H1 (cell line): ENCODE measurements around the gene GRID2. TPM values are rescaled to one million over a fixed set of nuclear protein-coding genes. Genes with fewer than 3 reads are reported as not detected.

ENCODE experiments used
- CTCF ChIA-PET: fragments of 300-600 bp; sonication (Branson Sonifier 250); formaldehyde crosslinking; loops from one replicate; lab custom pipeline; 2021; ENCODE audit not compliant: partially characterized antibody; lab: Charles Lee
- POLR2A ChIA-PET: fragments of 300-600 bp; sonication (Branson Sonifier 250); formaldehyde crosslinking; loops from one replicate; lab custom pipeline; 2021; ENCODE audit warnings: inconsistent platforms; ENCODE audit not compliant: partially characterized antibody; lab: Charles Lee
- DNase-seq, 2 experiments: peaks; one replicate each; pipeline versions ENCODE4 v3.0.0 to v3.0.0-alpha.2; 2010 to 2022; ENCODE audit warnings: low spot score in 2 of 2, low read depth in 1 of 2, mixed read lengths in 1 of 2
- FAIRE-seq: peaks from 2 replicates; lab custom pipeline; 2011; peaks lifted over from hg19 to GRCh38; lab: Jason Lieb, UNC
- H2AFZ ChIP-seq: 2 replicates; pipeline ENCODE4 v1.8.1; 2012; ENCODE audit warnings: low read length, inconsistent platforms
- H2AK5ac ChIP-seq: 2 replicates; pipeline ENCODE4 v1.6.1; 2013; ENCODE audit warnings: low read depth, low read length
- H2BK120ac ChIP-seq: replicated peaks from 2 replicates; pipeline ENCODE3; 2013; ENCODE audit warnings: low read depth, low read length, inconsistent platforms
- H2BK12ac ChIP-seq: 2 replicates; pipeline ENCODE4 v1.6.1; 2013; ENCODE audit warnings: low read depth, low read length
- H2BK15ac ChIP-seq: 2 replicates; pipeline ENCODE4 v1.6.1; 2013; ENCODE audit warnings: low read length
- H2BK20ac ChIP-seq: 2 replicates; pipeline ENCODE4 v1.6.1; 2013; ENCODE audit warnings: low read length
- H2BK5ac ChIP-seq: 2 replicates; pipeline ENCODE4 v1.6.1; 2013; ENCODE audit warnings: low read depth, low read length
- H3K14ac ChIP-seq: 2 replicates; pipeline ENCODE4 v1.6.1; 2013; ENCODE audit warnings: inconsistent platforms; ENCODE audit not compliant: insufficient read length
- H3K18ac ChIP-seq: 2 replicates; pipeline ENCODE4 v1.6.1; 2013; ENCODE audit warnings: low read length; ENCODE audit errors: extremely low read depth
- H3K23ac ChIP-seq: 2 replicates; pipeline ENCODE4 v1.6.1; 2013; ENCODE audit warnings: inconsistent platforms; ENCODE audit not compliant: insufficient read length
- H3K23me2 ChIP-seq: 2 replicates; pipeline ENCODE4 v1.6.1; 2013; ENCODE audit warnings: low read depth, low read length
- H3K27ac ChIP-seq: 2 replicates; pipeline ENCODE4 v1.6.1; 2011; ENCODE audit warnings: low read depth, low read length, inconsistent platforms
- H3K27me3 ChIP-seq, 4 experiments: replicated peaks in 1 of 4; 1 replicate in 1 of 4; 2 replicates in 3 of 4; pipeline versions ENCODE4 v1.6.1 to v1.8.1; 2011 to 2013; ENCODE audit warnings: low read length in 3 of 4, mild to moderate bottlenecking in 3 of 4, inconsistent platforms in 2 of 4, mixed read lengths in 2 of 4, moderate library complexity in 1 of 4; ENCODE audit not compliant: control insufficient read depth in 3 of 4, insufficient read depth in 3 of 4; ENCODE audit errors: extremely low read depth in 1 of 4
- H3K36me3 ChIP-seq, 4 experiments: 2 replicates each; pipeline versions ENCODE4 v1.6.1 to v1.8.1; 2011 to 2013; ENCODE audit warnings: mild to moderate bottlenecking in 4 of 4, low read length in 3 of 4, moderate library complexity in 2 of 4, control low read depth in 1 of 4, inconsistent platforms in 1 of 4; ENCODE audit not compliant: insufficient read depth in 4 of 4, control insufficient read depth in 2 of 4
- H3K4ac ChIP-seq: replicated peaks from 2 replicates; pipeline ENCODE3; 2013; ENCODE audit warnings: low read length, low read depth, mixed read lengths, inconsistent platforms; ENCODE audit not compliant: insufficient read length
- H3K4me1 ChIP-seq, 4 experiments: replicated peaks in 1 of 4; 1 replicate in 1 of 4; 2 replicates in 3 of 4; pipeline versions ENCODE4 v1.6.1 to v1.8.1; 2011 to 2013; ENCODE audit warnings: low read length in 3 of 4, inconsistent platforms in 2 of 4, mixed read lengths in 1 of 4; ENCODE audit not compliant: insufficient read depth in 4 of 4, control insufficient read depth in 3 of 4
- H3K4me2 ChIP-seq, 2 experiments: 2 replicates each; pipeline versions ENCODE4 v1.6.1 to v1.8.1; 2011 to 2013; ENCODE audit warnings: low read depth in 2 of 2, low read length in 2 of 2, control low read depth in 1 of 2, inconsistent platforms in 1 of 2, mild to moderate bottlenecking in 1 of 2; ENCODE audit not compliant: insufficient read depth in 1 of 2
- H3K4me3 ChIP-seq, 4 experiments: fragments of 200-600, 300-600 bp in 1 of 4; sonication (generic), shearing (Covaris generic), sonication (Bioruptor Twin) in 1 of 4; 2 replicates each; pipeline versions ENCODE4 v1.5.1 to v1.8.1; 2011 to 2016; ENCODE audit warnings: low read length in 4 of 4, low read depth in 3 of 4, control low read depth in 2 of 4, inconsistent platforms in 2 of 4, mild to moderate bottlenecking in 2 of 4, mixed read lengths in 1 of 4, moderate library complexity in 1 of 4; ENCODE audit not compliant: insufficient read depth in 2 of 4; ENCODE audit errors: extremely low read depth in 1 of 4
- H3K56ac ChIP-seq: replicated peaks from 2 replicates; pipeline ENCODE3; 2013; ENCODE audit warnings: low read depth, mild to moderate bottlenecking, mixed read lengths, low read length, inconsistent platforms; ENCODE audit not compliant: insufficient read length
- H3K79me1 ChIP-seq: 2 replicates; pipeline ENCODE4 v1.6.1; 2013; ENCODE audit warnings: low read depth, low read length, control low read depth
- H3K79me2 ChIP-seq, 2 experiments: 2 replicates each; pipeline versions ENCODE4 v1.6.1 to v1.8.1; 2012 to 2013; ENCODE audit warnings: low read length in 2 of 2, mild to moderate bottlenecking in 2 of 2, inconsistent platforms in 1 of 2; ENCODE audit not compliant: insufficient read depth in 2 of 2, control insufficient read depth in 1 of 2
- H3K9ac ChIP-seq, 4 experiments: replicated peaks in 1 of 4; 1 replicate in 1 of 4; 2 replicates in 3 of 4; pipeline versions ENCODE4 v1.6.1 to v1.8.1; 2011 to 2013; ENCODE audit warnings: low read depth in 3 of 4, low read length in 3 of 4, control low read depth in 2 of 4, mild to moderate bottlenecking in 2 of 4, moderate library complexity in 2 of 4, inconsistent platforms in 1 of 4; ENCODE audit errors: extremely low read depth in 1 of 4
- H3K9me3 ChIP-seq, 2 experiments: 2 replicates each; pipeline versions ENCODE4 v1.6.1 to v1.8.1; 2012 to 2013; ENCODE audit warnings: mild to moderate bottlenecking in 2 of 2, moderate library complexity in 2 of 2, control low read depth in 1 of 2, inconsistent platforms in 1 of 2, low read depth in 1 of 2, low read length in 1 of 2, mixed read lengths in 1 of 2; ENCODE audit not compliant: insufficient read depth in 2 of 2
- H4K20me1 ChIP-seq, 2 experiments: replicated peaks in 1 of 2; 2 replicates each; pipeline versions ENCODE3 to v1.8.1; 2011 to 2013; ENCODE audit warnings: inconsistent platforms in 2 of 2, low read length in 2 of 2, mild to moderate bottlenecking in 1 of 2; ENCODE audit not compliant: insufficient read depth in 2 of 2, control insufficient read depth in 1 of 2
- H4K5ac ChIP-seq: 2 replicates; pipeline ENCODE4 v1.6.1; 2013; ENCODE audit warnings: low read length, low read depth, mixed read lengths, inconsistent platforms; ENCODE audit not compliant: insufficient read length
- H4K8ac ChIP-seq: 2 replicates; pipeline ENCODE4 v1.8.0; 2013; ENCODE audit warnings: mild to moderate bottlenecking, moderate library complexity, low read length, inconsistent platforms; ENCODE audit not compliant: insufficient read depth; ENCODE audit errors: extremely low read depth
- H4K91ac ChIP-seq: replicated peaks from 2 replicates; pipeline ENCODE3; 2013; ENCODE audit warnings: low read length, mixed read lengths, inconsistent platforms; ENCODE audit not compliant: insufficient read length
- CHD2 ChIP-seq: IDR thresholded peaks from 2 replicates; pipeline ENCODE4 v1.6.1; 2012; ENCODE audit warnings: low read length, improper control_type of control experiment
- EP300 ChIP-seq, 2 experiments: IDR thresholded peaks; 1 replicate in 1 of 2; 2 replicates in 1 of 2; pipeline ENCODE4 v1.6.1; 2011 to 2012; ENCODE audit warnings: low read depth in 2 of 2, low read length in 2 of 2, mild to moderate bottlenecking in 2 of 2, borderline replicate concordance in 1 of 2, inconsistent platforms in 1 of 2, moderate library complexity in 1 of 2
- GABPA ChIP-seq: IDR thresholded peaks from 2 replicates; pipeline ENCODE4 v1.6.1; 2011; ENCODE audit warnings: mild to moderate bottlenecking, low read length, moderate library complexity, borderline replicate concordance; ENCODE audit not compliant: insufficient read depth
- KDM1A ChIP-seq: fragments of 200-600, 300-600 bp; sonication (generic); IDR thresholded peaks from 2 replicates; pipeline ENCODE4 v1.7.1; 2016; ENCODE audit warnings: mild to moderate bottlenecking, low read length, borderline replicate concordance
- KDM4A ChIP-seq: IDR thresholded peaks from one replicate; pipeline ENCODE4 v1.7.1; 2012; ENCODE audit warnings: low read depth, mild to moderate bottlenecking, moderate library complexity, low read length, inconsistent platforms; ENCODE audit not compliant: severe bottlenecking
- WGBS, 2 experiments: shearing (Covaris generic) in 1 of 2; methylation state at CpG; one replicate each; pipeline versions ENCODE4 v1.1.6 to v1.1.7; 2013 to 2015; ENCODE audit warnings: low lambda C conversion rate in 2 of 2, mixed read lengths in 2 of 2, inconsistent platforms in 1 of 2, low coverage in 1 of 2, missing lambda C conversion rate in 1 of 2; ENCODE audit not compliant: insufficient replicate concordance in 2 of 2, insufficient coverage in 1 of 2, insufficient read length in 1 of 2; ENCODE audit errors: extremely low coverage in 1 of 2, missing lambda C conversion rate in 1 of 2; 5-methylcytosine and 5-hydroxymethylcytosine counted together
- polyA plus RNA-seq, 7 experiments: library from polyadenylated mRNA; depleted of rRNA in 3 of 7; stranded (reverse) in 5 of 7; unstranded in 2 of 7; fragments of >200 nt in 5 of 7; fragments of 200-250 nt in 2 of 7; gene quantifications; 1 replicate in 5 of 7; 2 replicates in 1 of 7; 4 replicates in 1 of 7; pipeline versions ENCODE4 v1.2.1 to v1.2.3, GENCODE V29; 2011 to 2013; ENCODE audit warnings: missing spikeins in 2 of 7, mixed read lengths in 2 of 7
- total RNA-seq: library from RNA; stranded (reverse); fragmentation: NEBNext Ultra II Directional; extraction: Animal tissue kit (Norgen Biotek cat#: 25700); gene quantifications from 2 replicates; pipeline ENCODE4 v1.2.1, GENCODE V29; 2021

The GRID2 gene
- total and polyA plus RNA-seq, 2 of the 8 experiments (the other 6 are each of a cell fraction or from before 2014, with no cell fraction given): 31.1 to 81.9 TPM

DNA sequence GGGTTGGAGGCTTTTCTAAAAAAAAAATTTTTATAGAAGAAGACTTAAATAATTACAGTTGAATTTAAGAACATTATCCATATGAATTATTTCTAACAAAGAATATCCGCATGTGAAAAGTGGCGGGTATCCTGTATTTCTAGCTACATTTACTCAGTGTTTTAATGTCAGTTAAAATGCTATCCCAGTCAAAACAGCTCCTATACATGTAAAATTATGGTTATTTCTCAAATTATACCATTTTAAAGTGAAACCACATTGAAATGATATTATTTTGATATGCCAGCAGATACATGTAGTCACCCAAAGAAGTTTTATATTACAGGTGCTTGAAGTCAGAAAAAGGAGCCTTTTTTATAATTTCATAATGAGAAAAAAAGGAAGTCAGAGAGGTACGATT is 1356.3 kb downstream of the GRID2 start:
- Histone ChIP-seq H3K23me2 (no peaks in the 10 kb centered on the region), H3K14ac (no peak overlapping the region), H4K5ac (no peak overlapping the region), H2BK120ac (no peak overlapping the region), H2BK12ac (no peak overlapping the region), H2AK5ac (no peak overlapping the region), H3K23ac (no peak overlapping the region), H2BK20ac (no peak overlapping the region), H2BK15ac (no peak overlapping the region), H2BK5ac (no peak overlapping the region), H3K27ac (no peak overlapping the region), H2AFZ (no peak overlapping the region), H3K27me3 (no peaks in the 10 kb centered on the region), H3K79me1 (no peaks in the 10 kb centered on the region; the same call in 1 of the 2 replicates), H3K9ac (no peak overlapping the region), H4K20me1 (no peaks in the 10 kb centered on the region), H3K4me2 (no peak overlapping the region), H3K79me2 (no peaks in the 10 kb centered on the region), H3K4ac (no peak overlapping the region), H3K9me3 (no peaks in the 10 kb centered on the region), H4K91ac (no peak overlapping the region), H3K4me1 (peaks cover 0 to 8% (median 4%) of the 10 kb centered on the region in 4 experiments; a peak in 3 of 7 replicates), H3K36me3 (no peaks in the 10 kb centered on the region), H4K8ac (no peak overlapping the region), H3K18ac (no peak overlapping the region), H3K4me3 (no peak overlapping the region), H3K56ac (no peak overlapping the region)
- FAIRE-seq: no peak
- ChIA-PET CTCF (no interaction called here), POLR2A (no interaction called here)
- WGBS, 2 experiments: 80% methylated on average over 3 of the region's 3 CpGs; no CpG with 5 or more reads in 1 of the 2 experiments
- no peak for DNase-seq
- TF ChIP-seq KDM4A (no peak), CHD2 (no peak), GABPA (no peak), KDM1A (no peak), EP300 (IDR thresholded peaks at IDR 0.05; ENCODE audit: borderline replicate concordance in 1 of 2, low read depth in 2 of 2, low read length in 2 of 2) (no peak)
